GM23338 (cell line): ENCODE data around the gene TMEM269.

ENCODE experiments used
- CREB1 ChIP-seq: fragments of 250-450 bp; sonication (Bioruptor Pico); IDR thresholded peaks from 2 replicates; pipeline ENCODE4 v1.5.0; 2020; ENCODE audit warnings: low read depth, mild to moderate bottlenecking, moderate library complexity
- CTCF ChIP-seq, 2 experiments: fragments of 200-600 bp in 1 of 2; sonication (generic) in 1 of 2; conservative IDR thresholded peaks; 2 replicates each; pipeline versions ENCODE4 v1.5.1 to v1.6.1; 2016 to 2017; ENCODE audit warnings: antibody characterized with exemption in 2 of 2, low read depth in 2 of 2, mild to moderate bottlenecking in 2 of 2, moderate library complexity in 1 of 2
- EZH2 ChIP-seq: fragments of 200-600 bp; sonication (generic); IDR thresholded peaks from one replicate; pipeline ENCODE4 v1.8.0; 2017; ENCODE audit warnings: antibody characterized with exemption, mild to moderate bottlenecking, low read depth; ENCODE audit not compliant: unreplicated experiment
- EZH2phosphoT487 ChIP-seq: fragments of 200-600 bp; sonication (generic); IDR thresholded peaks from one replicate; pipeline ENCODE4 v1.8.1; 2018; ENCODE audit warnings: antibody characterized with exemption; ENCODE audit not compliant: unreplicated experiment
- JUNB ChIP-seq: IDR thresholded peaks from one replicate; pipeline ENCODE4 v1.6.1; 2016; ENCODE audit warnings: antibody characterized with exemption; ENCODE audit not compliant: unreplicated experiment
- NANOG ChIP-seq: IDR thresholded peaks from 2 replicates; pipeline ENCODE4 v1.6.1; 2016; ENCODE audit warnings: antibody characterized with exemption, borderline replicate concordance
- POLR2AphosphoS5 ChIP-seq: IDR thresholded peaks from 2 replicates; pipeline ENCODE4 v1.6.1; 2016; ENCODE audit warnings: antibody characterized with exemption, low read depth
- STAT1 ChIP-seq: IDR thresholded peaks from one replicate; pipeline ENCODE4 v1.6.1; 2016; ENCODE audit warnings: antibody characterized with exemption; ENCODE audit not compliant: unreplicated experiment
- ZNF114 ChIP-seq: fragments of 250-450 bp; sonication (Bioruptor Pico); IDR thresholded peaks from 2 replicates; pipeline ENCODE4 v1.5.0; 2020; ENCODE audit warnings: mild to moderate bottlenecking, moderate library complexity
- ZNF331 ChIP-seq: fragments of 250-450 bp; sonication (Bioruptor Pico); IDR thresholded peaks from 2 replicates; pipeline ENCODE4 v1.5.0; 2020; ENCODE audit warnings: low read depth, mild to moderate bottlenecking, moderate library complexity
- ZNF462 ChIP-seq: fragments of 250-450 bp; sonication (Bioruptor Pico); IDR thresholded peaks from 2 replicates; pipeline ENCODE4 v1.5.0; 2020; ENCODE audit warnings: mild to moderate bottlenecking, moderate library complexity
- TF ChIP-seq, protein P1 (sequence below): IDR thresholded peaks from one replicate; pipeline ENCODE4 v1.6.1; 2018; ENCODE audit warnings: antibody characterized with exemption; ENCODE audit not compliant: unreplicated experiment
- TF ChIP-seq, protein P2 (sequence below): IDR thresholded peaks from 2 replicates; pipeline ENCODE4 v1.6.1; 2016; ENCODE audit warnings: antibody characterized with exemption

DNA sequence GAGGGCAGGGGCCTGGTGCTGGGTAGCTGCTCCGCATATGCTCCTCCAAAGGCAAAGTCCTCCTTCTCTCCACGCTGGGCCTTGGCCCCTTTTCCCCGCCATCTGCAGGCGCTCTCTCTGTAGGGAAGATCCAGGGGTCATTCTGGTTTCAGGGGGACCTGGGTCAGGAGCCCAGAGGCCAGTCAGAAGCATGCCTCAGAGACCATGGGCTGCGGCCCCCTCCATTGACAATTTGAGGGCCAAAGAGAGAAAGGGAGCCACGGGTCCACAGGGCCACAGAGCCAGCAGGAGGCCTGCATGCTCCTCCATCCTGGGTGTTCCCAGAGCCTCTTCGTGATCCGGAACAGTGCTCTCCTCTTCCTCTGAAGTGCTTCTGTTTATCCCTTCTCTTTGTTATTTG, 42.6 kb upstream of the TMEM269 start:
- TF ChIP-seq CTCF (conservative IDR thresholded peaks at IDR 0.05; ENCODE audit: low read depth in 2 of 2) (no peak), EZH2 (no peak), EZH2phosphoT487 (no peak), ZNF114 (CRISPR knock-in tag) (no peak), POLR2AphosphoS5 (no peak), CREB1 (CRISPR knock-in tag) (no peak), NANOG (no peak), STAT1 (no peak), JUNB (no peak), ZNF331 (CRISPR knock-in tag) (no peak), ZNF462 (no peak)
- TF ChIP-seq, protein P1, sequence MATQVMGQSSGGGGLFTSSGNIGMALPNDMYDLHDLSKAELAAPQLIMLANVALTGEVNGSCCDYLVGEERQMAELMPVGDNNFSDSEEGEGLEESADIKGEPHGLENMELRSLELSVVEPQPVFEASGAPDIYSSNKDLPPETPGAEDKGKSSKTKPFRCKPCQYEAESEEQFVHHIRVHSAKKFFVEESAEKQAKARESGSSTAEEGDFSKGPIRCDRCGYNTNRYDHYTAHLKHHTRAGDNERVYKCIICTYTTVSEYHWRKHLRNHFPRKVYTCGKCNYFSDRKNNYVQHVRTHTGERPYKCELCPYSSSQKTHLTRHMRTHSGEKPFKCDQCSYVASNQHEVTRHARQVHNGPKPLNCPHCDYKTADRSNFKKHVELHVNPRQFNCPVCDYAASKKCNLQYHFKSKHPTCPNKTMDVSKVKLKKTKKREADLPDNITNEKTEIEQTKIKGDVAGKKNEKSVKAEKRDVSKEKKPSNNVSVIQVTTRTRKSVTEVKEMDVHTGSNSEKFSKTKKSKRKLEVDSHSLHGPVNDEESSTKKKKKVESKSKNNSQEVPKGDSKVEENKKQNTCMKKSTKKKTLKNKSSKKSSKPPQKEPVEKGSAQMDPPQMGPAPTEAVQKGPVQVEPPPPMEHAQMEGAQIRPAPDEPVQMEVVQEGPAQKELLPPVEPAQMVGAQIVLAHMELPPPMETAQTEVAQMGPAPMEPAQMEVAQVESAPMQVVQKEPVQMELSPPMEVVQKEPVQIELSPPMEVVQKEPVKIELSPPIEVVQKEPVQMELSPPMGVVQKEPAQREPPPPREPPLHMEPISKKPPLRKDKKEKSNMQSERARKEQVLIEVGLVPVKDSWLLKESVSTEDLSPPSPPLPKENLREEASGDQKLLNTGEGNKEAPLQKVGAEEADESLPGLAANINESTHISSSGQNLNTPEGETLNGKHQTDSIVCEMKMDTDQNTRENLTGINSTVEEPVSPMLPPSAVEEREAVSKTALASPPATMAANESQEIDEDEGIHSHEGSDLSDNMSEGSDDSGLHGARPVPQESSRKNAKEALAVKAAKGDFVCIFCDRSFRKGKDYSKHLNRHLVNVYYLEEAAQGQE = no peak
- TF ChIP-seq, protein P2, sequence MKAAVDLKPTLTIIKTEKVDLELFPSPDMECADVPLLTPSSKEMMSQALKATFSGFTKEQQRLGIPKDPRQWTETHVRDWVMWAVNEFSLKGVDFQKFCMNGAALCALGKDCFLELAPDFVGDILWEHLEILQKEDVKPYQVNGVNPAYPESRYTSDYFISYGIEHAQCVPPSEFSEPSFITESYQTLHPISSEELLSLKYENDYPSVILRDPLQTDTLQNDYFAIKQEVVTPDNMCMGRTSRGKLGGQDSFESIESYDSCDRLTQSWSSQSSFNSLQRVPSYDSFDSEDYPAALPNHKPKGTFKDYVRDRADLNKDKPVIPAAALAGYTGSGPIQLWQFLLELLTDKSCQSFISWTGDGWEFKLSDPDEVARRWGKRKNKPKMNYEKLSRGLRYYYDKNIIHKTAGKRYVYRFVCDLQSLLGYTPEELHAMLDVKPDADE = no peak
